ENCODE data around the gene ANKMY2.

- TF ChIP-seq FOXP2 (optimal IDR thresholded peaks at IDR 0.05; ENCODE audit: control extremely low read depth, extremely low read length, insufficient read depth) (no peak), POLR2AphosphoS5 (IDR thresholded peaks at IDR 0.05; ENCODE audit: borderline replicate concordance, low read depth, low read length) (no peak), EZH2 (IDR thresholded peaks at IDR 0.05) (no peak)
These were observed 24.0 kb upstream of the ANKMY2 start for GRCh38 chr7:16669581-16669980.
